GM12872 (cell line): ENCODE results near the gene LRTM2.

Experiments used
- CTCF ChIP-seq: IDR thresholded peaks from 3 replicates; pipeline ENCODE4 v1.5.1; 2011; ENCODE audit warnings: low read depth, mild to moderate bottlenecking, low read length, moderate library complexity; ENCODE audit not compliant: insufficient read depth

LRTM2 gene

GRCh38 chr12:1805441-1806081 is 14.8 kb upstream of the LRTM2 start:
- no peak for TF ChIP-seq CTCF

GRCh38 chr12:1806301-1807086 is 13.9 kb upstream of the LRTM2 start:
- TF ChIP-seq CTCF: no peak

- TF ChIP-seq CTCF: no peak
Observed at GRCh38 chr12:1807087-1807860, 13.1 kb upstream of the LRTM2 start.

GRCh38 chr12:1808036-1808797 is 12.1 kb upstream of the LRTM2 start:
- no peak for TF ChIP-seq CTCF

GRCh38 chr12:1808798-1809480 is 11.4 kb upstream of the LRTM2 start:
- no peak for TF ChIP-seq CTCF

- TF ChIP-seq CTCF: no peak
Observed at GRCh38 chr12:1809591-1810190, 10.7 kb upstream of the LRTM2 start.
